ENCODE measurements around the gene DNAJB6.

DNA sequence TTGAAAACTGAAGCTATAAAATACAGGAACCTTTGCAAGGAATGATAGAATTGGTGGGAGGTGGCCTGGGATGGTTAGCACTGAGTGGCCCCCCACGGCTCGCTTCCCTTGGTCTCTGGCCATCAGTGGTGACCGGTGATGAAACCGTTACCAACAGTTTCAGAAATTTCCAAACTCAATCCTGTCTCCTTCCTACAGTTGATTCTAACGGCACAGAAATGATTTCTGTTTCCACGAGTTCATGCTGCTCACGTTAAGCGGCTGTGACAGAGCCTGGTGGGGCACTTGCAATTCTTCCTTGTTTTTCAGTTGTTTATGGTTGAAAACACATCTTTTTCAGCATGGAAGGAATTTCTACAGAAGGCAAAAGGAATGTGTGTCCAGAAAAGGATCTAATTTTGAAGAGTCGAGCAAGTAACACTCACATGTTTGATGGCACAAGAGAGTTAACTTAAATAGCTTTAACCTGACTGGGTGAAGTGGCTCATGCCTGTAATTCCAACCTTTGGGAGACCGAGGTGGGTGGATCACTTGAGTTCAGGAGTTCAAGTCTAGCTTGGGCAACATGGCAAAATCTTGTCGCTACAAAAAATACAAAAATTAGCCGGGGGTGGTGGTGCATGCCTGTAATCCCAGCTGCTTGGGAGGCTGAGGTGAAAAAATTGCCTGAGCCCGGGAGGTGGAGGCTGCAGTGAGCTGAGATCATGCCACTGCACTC is 100.1 kb downstream of the DNAJB6 start:
- TF ChIP-seq, protein P1, sequence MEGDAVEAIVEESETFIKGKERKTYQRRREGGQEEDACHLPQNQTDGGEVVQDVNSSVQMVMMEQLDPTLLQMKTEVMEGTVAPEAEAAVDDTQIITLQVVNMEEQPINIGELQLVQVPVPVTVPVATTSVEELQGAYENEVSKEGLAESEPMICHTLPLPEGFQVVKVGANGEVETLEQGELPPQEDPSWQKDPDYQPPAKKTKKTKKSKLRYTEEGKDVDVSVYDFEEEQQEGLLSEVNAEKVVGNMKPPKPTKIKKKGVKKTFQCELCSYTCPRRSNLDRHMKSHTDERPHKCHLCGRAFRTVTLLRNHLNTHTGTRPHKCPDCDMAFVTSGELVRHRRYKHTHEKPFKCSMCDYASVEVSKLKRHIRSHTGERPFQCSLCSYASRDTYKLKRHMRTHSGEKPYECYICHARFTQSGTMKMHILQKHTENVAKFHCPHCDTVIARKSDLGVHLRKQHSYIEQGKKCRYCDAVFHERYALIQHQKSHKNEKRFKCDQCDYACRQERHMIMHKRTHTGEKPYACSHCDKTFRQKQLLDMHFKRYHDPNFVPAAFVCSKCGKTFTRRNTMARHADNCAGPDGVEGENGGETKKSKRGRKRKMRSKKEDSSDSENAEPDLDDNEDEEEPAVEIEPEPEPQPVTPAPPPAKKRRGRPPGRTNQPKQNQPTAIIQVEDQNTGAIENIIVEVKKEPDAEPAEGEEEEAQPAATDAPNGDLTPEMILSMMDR (IDR thresholded peaks at IDR 0.05; ENCODE audit: extremely low read depth in 1 of 2, insufficient read depth in 1 of 2, low read depth in 1 of 2, low read length in 2 of 2), result no peak
- TF ChIP-seq POLR2A (IDR thresholded peaks at IDR 0.05; ENCODE audit: low read depth, low read length), result no peak
- TF ChIP-seq POLR2AphosphoS5 (IDR thresholded peaks at IDR 0.05; ENCODE audit: insufficient read depth, low read depth, low read length), result no peak
- TF ChIP-seq JUN (IDR thresholded peaks at IDR 0.05; ENCODE audit: borderline replicate concordance, insufficient read depth, insufficient read length, low read depth), result no peak
- no peak for TF ChIP-seq EZH2 (IDR thresholded peaks at IDR 0.05; ENCODE audit: borderline replicate concordance, low read depth, low read length, severe bottlenecking)
- no peak for TF ChIP-seq GATA2 (IDR thresholded peaks at IDR 0.05; ENCODE audit: insufficient read depth, insufficient read length, low read depth, low read length)
- TF ChIP-seq, protein P2, sequence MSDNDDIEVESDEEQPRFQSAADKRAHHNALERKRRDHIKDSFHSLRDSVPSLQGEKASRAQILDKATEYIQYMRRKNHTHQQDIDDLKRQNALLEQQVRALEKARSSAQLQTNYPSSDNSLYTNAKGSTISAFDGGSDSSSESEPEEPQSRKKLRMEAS (IDR thresholded peaks at IDR 0.05; ENCODE audit: insufficient read depth, insufficient read length), result no peak
- no peak for TF ChIP-seq FOS (IDR thresholded peaks at IDR 0.05; ENCODE audit: borderline replicate concordance, insufficient read depth, low read length)
